Adipose tissue (tissue), 3 donors: ENCODE measurements around the gene KCTD8. TPM values are rescaled to one million over a fixed set of nuclear protein-coding genes. Genes with fewer than 3 reads are reported as not detected.
"Not testable (repeated sequence)": the region's sequence is repeated elsewhere in the genome, so short reads cannot be mapped to it uniquely, and the experiment has no call there.

Source experiments
- H3K27ac ChIP-seq: one replicate; pipeline ENCODE4 v1.5.1; 2013; ENCODE audit warnings: low read depth, low read length
- WGBS, 3 donors: extraction: QIAGEN DNeasy Blood & Tissue Kit; methylation state at CpG; one replicate each; pipeline ENCODE4 v1.1.7; 2013; 5-methylcytosine and 5-hydroxymethylcytosine counted together
- polyA plus RNA-seq, 3 donors: library from polyadenylated mRNA; stranded (reverse); fragments of 200-250 nt; gene quantifications; one replicate each; pipeline ENCODE4 v1.2.3, GENCODE V29; 2013
- donor health status: healthy with polysubstance abuse.
- donor health status: Bipolar disorder and iron deficiency.
- donor health status: healthy.

KCTD8 gene
- polyA plus RNA-seq, 3 donors, result 0.13 to 0.45 (median 0.25) TPM

GRCh38 chr4:44186850-44187246 lies 261.8 kb downstream of the KCTD8 start:
- WGBS, 3 donors, result 59 to 80% (median 78%) methylated on average over 1 of the region's 1 CpG
- H3K27ac ChIP-seq, result no peak overlapping the region

GRCh38 chr4:44186096-44186849 lies 262.3 kb downstream of the KCTD8 start:
- WGBS, 3 donors, result 85 to 87% (median 86%) methylated on average over 23 of the region's 23 CpGs
- H3K27ac ChIP-seq, result no peak overlapping the region

- not testable (repeated sequence) for H3K27ac ChIP-seq
- 95% methylated on average over 41 to 54 of the region's 54 CpGs for WGBS, 3 donors
These were observed 266.9 kb downstream of the KCTD8 start for GRCh38 chr4:44181491-44182349.

GRCh38 chr4:44167766-44168165 lies 280.8 kb downstream of the KCTD8 start:
- not testable (repeated sequence) for H3K27ac ChIP-seq
- WGBS, 3 donors, result 95 to 96% (median 96%) methylated on average over 21 to 27 of the region's 27 CpGs

- WGBS, 3 donors, result 60 to 74% (median 70%) methylated on average over 1 of the region's 1 CpG
- H3K27ac ChIP-seq, result no peak overlapping the region
These were observed 282.7 kb downstream of the KCTD8 start for GRCh38 chr4:44165938-44166337.

- no peak overlapping the region for H3K27ac ChIP-seq
- WGBS, 3 donors, result 35 to 62% (median 55%) methylated on average over 2 of the region's 2 CpGs
These were observed 285.9 kb downstream of the KCTD8 start for GRCh38 chr4:44162538-44163270.

GRCh38 chr4:44161756-44162155 lies 286.9 kb downstream of the KCTD8 start:
- WGBS, 3 donors, result 55 to 66% (median 65%) methylated on average over 3 of the region's 3 CpGs
- H3K27ac ChIP-seq, result no peak overlapping the region

- no peak overlapping the region for H3K27ac ChIP-seq
- 42 to 54% (median 53%) methylated on average over 4 of the region's 4 CpGs for WGBS, 3 donors
These were observed 287.7 kb downstream of the KCTD8 start for GRCh38 chr4:44160776-44161367.

GRCh38 chr4:44159991-44160390 lies 288.6 kb downstream of the KCTD8 start:
- H3K27ac ChIP-seq, result no peak overlapping the region
- 76 to 91% (median 88%) methylated on average over 1 of the region's 1 CpG for WGBS, 3 donors

- 38 to 58% (median 54%) methylated on average over 6 of the region's 6 CpGs for WGBS, 3 donors
- no peak overlapping the region for H3K27ac ChIP-seq
These were observed 290.9 kb downstream of the KCTD8 start for GRCh38 chr4:44157611-44158277.

GRCh38 chr4:44150091-44150576 lies 298.5 kb downstream of the KCTD8 start:
- 40 to 45% (median 41%) methylated on average over 3 of the region's 3 CpGs for WGBS, 3 donors
- no peak overlapping the region for H3K27ac ChIP-seq

- H3K27ac ChIP-seq, result no peak overlapping the region
- WGBS, 3 donors, result 49 to 82% (median 72%) methylated on average over 2 of the region's 2 CpGs
These were observed 299.3 kb downstream of the KCTD8 start for GRCh38 chr4:44149282-44149681.

GRCh38 chr4:44147571-44148075 lies 301.0 kb downstream of the KCTD8 start:
- WGBS, 3 donors, result 17 to 34% (median 22%) methylated on average over 1 of the region's 1 CpG
- H3K27ac ChIP-seq, result no peak overlapping the region

GRCh38 chr4:44146516-44146915 lies 302.1 kb downstream of the KCTD8 start:
- WGBS, 3 donors, result 74 to 96% (median 90%) methylated on average over 1 of the region's 1 CpG
- H3K27ac ChIP-seq, result no peak overlapping the region

- H3K27ac ChIP-seq, result no peak overlapping the region
These were observed 302.7 kb downstream of the KCTD8 start for GRCh38 chr4:44145868-44146267.

- WGBS, 3 donors, result 78 to 84% (median 81%) methylated on average over 1 of the region's 1 CpG
- H3K27ac ChIP-seq, result no peak overlapping the region
These were observed 316.1 kb downstream of the KCTD8 start for GRCh38 chr4:44132526-44132925.
